Measurements from ENCODE around the gene HOXC9. TPM values are rescaled to one million over a fixed set of nuclear protein-coding genes. Genes with fewer than 3 reads are reported as not detected.

HOXC9 gene
- total RNA-seq, 1 donor from 2014 or later = 1.2 TPM

DNA sequence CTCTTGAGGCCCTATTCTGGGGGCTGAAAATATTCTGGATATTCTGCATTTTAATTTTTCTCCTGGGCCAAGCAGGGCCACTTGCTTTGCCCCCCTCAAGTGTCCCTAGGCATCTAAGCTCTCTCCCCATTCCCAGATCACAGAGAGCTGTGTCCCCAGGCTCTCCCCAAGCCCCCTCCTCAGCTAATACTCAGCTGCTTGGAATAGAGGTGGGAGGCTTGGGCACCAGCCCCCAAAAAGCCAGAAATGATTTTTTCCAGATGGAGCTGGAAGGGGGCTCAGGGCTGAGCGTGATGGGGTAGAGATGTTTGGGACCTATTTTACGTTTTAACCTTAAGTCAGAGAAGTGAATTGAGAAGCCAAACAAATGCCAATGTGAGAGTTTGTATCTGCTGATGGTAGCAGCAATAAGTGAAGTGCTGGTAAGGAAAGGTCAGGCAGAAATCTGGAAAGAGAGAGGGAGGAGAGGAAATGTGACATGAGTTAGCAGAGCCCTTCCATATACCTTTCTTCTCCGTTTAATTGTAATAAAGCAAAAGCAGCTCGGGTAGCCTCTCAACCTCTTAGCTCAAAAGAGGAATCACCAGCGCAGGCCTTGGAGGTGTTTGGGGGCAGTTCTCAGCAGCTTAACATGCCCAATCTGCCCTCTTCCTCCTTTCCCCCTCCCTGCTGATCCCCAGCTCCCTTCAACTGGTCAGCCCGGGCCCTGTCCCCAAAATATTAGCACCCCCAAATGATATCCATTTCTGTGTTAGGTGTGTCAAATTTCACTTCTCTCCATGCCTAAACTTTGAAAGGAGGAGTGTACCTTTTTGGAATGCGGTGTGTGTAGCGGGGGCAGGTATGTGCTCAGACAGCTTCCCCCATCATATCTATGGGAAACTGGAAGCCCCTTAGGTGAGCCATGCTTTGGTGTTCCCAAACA is 23.3 kb downstream of the HOXC9 start:
- TF ChIP-seq, protein P1, sequence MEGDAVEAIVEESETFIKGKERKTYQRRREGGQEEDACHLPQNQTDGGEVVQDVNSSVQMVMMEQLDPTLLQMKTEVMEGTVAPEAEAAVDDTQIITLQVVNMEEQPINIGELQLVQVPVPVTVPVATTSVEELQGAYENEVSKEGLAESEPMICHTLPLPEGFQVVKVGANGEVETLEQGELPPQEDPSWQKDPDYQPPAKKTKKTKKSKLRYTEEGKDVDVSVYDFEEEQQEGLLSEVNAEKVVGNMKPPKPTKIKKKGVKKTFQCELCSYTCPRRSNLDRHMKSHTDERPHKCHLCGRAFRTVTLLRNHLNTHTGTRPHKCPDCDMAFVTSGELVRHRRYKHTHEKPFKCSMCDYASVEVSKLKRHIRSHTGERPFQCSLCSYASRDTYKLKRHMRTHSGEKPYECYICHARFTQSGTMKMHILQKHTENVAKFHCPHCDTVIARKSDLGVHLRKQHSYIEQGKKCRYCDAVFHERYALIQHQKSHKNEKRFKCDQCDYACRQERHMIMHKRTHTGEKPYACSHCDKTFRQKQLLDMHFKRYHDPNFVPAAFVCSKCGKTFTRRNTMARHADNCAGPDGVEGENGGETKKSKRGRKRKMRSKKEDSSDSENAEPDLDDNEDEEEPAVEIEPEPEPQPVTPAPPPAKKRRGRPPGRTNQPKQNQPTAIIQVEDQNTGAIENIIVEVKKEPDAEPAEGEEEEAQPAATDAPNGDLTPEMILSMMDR (IDR thresholded peaks at IDR 0.05) = no peak
- DNase-seq (ENCODE audit: low spot score in 2 of 2) = no peak
- Histone ChIP-seq H3K36me3 (no peaks in the 10 kb centered on the region), H3K27me3 (peaks cover 4% of the 10 kb centered on the region), H3K27ac (no peak overlapping the region), H3K4me3 (no peak overlapping the region), H3K4me1 (peaks cover 0 to 6% of the 10 kb centered on the region in 2 donors), H3K9me3 (no peaks in the 10 kb centered on the region)
- intact Hi-C loops (cut with DNase I) = no loop called here

DNA sequence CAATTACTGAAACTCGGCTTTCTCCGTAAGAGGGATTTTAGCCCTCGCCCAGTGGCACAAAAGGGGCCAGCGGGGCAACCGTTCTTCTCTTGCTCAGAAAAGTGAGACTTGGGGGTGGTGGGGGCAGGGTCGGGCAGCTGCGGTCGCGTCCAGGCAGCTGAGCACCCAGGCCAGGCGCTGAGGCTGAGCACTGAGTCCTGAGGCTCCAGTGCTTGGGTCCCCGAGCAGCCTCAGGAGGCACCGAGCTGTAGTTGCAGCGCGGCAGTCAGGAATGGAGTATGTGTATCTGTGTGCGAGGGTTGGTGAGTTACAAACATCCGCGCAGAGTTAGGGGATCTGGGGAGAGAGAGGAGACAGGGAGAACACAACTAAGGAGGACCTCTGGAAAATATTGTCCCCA is 24.2 kb downstream of the HOXC9 start:
- Histone ChIP-seq H3K4me1 (peaks cover 0 to 6% of the 10 kb centered on the region in 2 donors), H3K27me3 (peaks cover 4% of the 10 kb centered on the region)
- no peak for DNase-seq (ENCODE audit: low spot score in 2 of 2)

DNA sequence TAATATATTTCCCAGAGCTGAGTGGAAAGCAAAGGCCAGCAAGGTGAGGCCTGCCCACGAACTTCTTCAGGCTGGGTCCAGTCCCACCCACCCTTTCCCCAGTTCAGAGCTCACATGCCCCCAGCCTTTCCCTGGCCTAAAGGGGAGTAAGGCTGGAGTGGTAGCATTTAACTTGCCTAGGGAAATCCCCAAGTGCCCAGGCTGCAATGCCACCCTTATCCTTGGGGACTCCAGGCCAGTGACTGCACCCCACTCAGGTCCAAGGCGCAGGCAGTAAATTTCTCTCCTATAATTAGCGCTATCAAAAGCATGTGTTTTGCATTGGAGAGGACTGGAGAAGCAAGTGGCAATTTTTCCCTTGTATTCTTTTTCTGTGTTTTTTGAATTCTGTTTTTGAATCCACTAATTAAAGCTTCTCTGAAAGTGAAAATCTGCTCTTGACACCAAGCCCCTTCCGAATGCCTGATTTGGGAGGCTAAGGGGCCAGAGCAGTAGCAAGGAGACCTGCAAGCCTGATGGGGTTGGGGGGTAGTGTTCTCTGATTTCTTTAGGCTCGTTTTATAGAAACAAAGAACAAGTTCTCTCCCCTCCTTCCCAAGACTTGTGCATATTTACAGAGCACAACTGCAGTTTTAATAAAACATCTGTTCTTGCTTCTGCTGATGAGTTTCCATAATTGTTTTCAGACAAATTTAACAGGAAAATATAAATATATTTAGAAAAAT is 24.8 kb downstream of the HOXC9 start:
- TF ChIP-seq, protein P1 (IDR thresholded peaks at IDR 0.05) = no peak
- Histone ChIP-seq H3K4me3 (no peak overlapping the region), H3K27me3 (peaks cover 4% of the 10 kb centered on the region), H3K36me3 (no peaks in the 10 kb centered on the region), H3K27ac (no peak overlapping the region), H3K4me1 (peaks cover 0 to 6% of the 10 kb centered on the region in 2 donors), H3K9me3 (no peaks in the 10 kb centered on the region)
- intact Hi-C loops (cut with DNase I) = no loop called here
- no peak for DNase-seq (ENCODE audit: low spot score in 2 of 2)

More for the DNA sequence above, 24.2 kb downstream of the HOXC9 start:
- intact Hi-C loops (cut with DNase I) = no loop called here
- Histone ChIP-seq H3K4me3 (no peak overlapping the region), H3K9me3 (no peaks in the 10 kb centered on the region), H3K36me3 (no peaks in the 10 kb centered on the region), H3K27ac (no peak overlapping the region)
- TF ChIP-seq, protein P1 (IDR thresholded peaks at IDR 0.05) = no peak

DNA sequence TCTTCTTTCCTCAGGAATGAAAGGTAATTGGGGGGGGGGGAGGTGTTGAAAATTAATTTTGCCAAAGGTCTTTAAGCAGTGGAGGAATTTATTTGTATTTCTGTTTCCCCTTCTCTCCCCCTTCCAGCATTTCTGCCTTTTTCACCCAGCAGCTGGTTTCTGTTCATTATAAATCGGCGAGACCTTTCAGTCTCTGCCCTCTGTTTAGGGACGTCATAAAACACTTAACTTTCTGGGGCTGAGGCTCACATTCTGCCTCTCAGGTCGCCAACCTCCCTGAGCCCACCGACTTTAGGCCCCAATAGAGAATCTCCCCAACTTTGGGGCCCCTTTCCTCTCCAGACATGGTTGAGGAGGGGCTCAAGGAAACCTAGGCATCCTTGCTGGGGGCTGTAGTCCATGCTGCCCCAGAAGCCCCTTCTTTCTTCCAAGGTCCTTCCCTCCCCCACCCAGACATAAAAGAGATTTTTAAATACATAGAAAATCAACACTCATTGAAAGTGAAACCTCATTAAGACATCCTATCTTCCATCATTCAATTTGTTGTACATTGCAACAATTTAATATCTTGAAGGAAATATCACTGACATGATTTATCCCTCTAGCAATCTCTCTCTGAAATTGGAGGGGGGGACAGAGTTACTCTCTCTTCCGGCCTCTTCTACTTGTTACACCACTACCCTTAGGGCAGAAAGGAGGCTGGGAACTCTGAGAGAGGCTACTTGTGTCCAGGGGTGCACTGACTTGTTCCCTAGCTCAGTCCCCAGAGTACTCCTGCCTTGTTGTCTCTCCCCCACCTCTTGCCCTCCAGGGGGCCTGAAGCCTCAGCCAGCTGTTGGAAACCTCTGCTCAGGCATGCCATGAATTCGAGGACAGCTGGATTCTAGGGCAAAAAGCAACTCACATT is 25.8 kb downstream of the HOXC9 start:
- Histone ChIP-seq H3K27me3 (peaks cover 4% of the 10 kb centered on the region), H3K36me3 (no peaks in the 10 kb centered on the region), H3K9me3 (no peaks in the 10 kb centered on the region), H3K27ac (no peak overlapping the region), H3K4me1 (peaks cover 0 to 2% of the 10 kb centered on the region in 2 donors), H3K4me3 (no peak overlapping the region)
- TF ChIP-seq, protein P1 (IDR thresholded peaks at IDR 0.05) = no peak
- DNase-seq (ENCODE audit: low spot score in 2 of 2) = no peak
- intact Hi-C loops (cut with DNase I) = no loop called here
